Suprapubic skin (tissue), 4 donors: ENCODE data around the gene LPIN1. TPM values are rescaled to one million over a fixed set of nuclear protein-coding genes. Genes with fewer than 3 reads are reported as not detected.

Experiments used
- DNase-seq, 2 donors: peaks; one replicate each; pipeline ENCODE4 v3.0.0-alpha.2; 2019; ENCODE audit warnings: low spot score in 2 of 2
- H3K27ac ChIP-seq: fragments of 200-600 bp; sonication (generic); one replicate; pipeline ENCODE4 v1.5.1; 2019
- H3K27me3 ChIP-seq: fragments of 200-600 bp; sonication (generic); one replicate; pipeline ENCODE4 v1.5.1; 2019
- H3K36me3 ChIP-seq: fragments of 200-600 bp; sonication (generic); one replicate; pipeline ENCODE4 v1.5.1; 2019
- H3K4me1 ChIP-seq: fragments of 200-600 bp; sonication (generic); one replicate; pipeline ENCODE4 v1.5.1; 2019
- H3K4me3 ChIP-seq: fragments of 200-600 bp; sonication (generic); one replicate; pipeline ENCODE4 v1.5.1; 2019; ENCODE audit warnings: mild to moderate bottlenecking
- H3K9me3 ChIP-seq: fragments of 200-600 bp; sonication (generic); one replicate; pipeline ENCODE4 v1.5.1; 2019
- EP300 ChIP-seq: sonication (generic); formaldehyde crosslinking; IDR thresholded peaks from one replicate; pipeline ENCODE4 v1.6.1; 2017; ENCODE audit warnings: antibody characterized with exemption
- POLR2A ChIP-seq, 2 donors: fragments of 450-650 bp; IDR thresholded peaks; one replicate each; pipeline ENCODE4 v1.6.1; 2017; ENCODE audit warnings: antibody characterized with exemption in 2 of 2, mild to moderate bottlenecking in 2 of 2, moderate library complexity in 2 of 2
- POLR2AphosphoS5 ChIP-seq, 3 donors: sonication (generic); formaldehyde crosslinking; IDR thresholded peaks; one replicate each; pipeline ENCODE4 v1.6.1; 2017; ENCODE audit warnings: antibody characterized with exemption in 3 of 3
- WGBS: methylation state at CpG from one replicate; pipeline ENCODE4 v1.1.5; 2018; 5-methylcytosine and 5-hydroxymethylcytosine counted together
- total RNA-seq, 4 donors: library from RNA; depleted of rRNA; stranded (reverse); fragments of >200 nt; gene quantifications; one replicate each; pipeline ENCODE4 v1.1.0, GENCODE V29; 2016
- TF ChIP-seq, protein P1 (sequence below), 2 donors: fragments of 200-600 bp in 1 of 2; fragments of 450-650 bp in 1 of 2; sonication (generic) in 1 of 2; IDR thresholded peaks; one replicate each; pipeline ENCODE4 v1.5.1; 2016 to 2019; ENCODE audit warnings: antibody characterized with exemption in 2 of 2, mild to moderate bottlenecking in 1 of 2, moderate library complexity in 1 of 2

The LPIN1 gene
- total RNA-seq, 4 donors from 2014 or later: 25.9 to 71.9 (median 52.5) TPM

GRCh38 chr2:11871421-11871820 is 125.0 kb downstream of the LPIN1 start:
- no peaks in the 10 kb centered on the region for H3K36me3 ChIP-seq
- peaks cover 11% of the 10 kb centered on the region for H3K4me1 ChIP-seq
- H3K4me3 ChIP-seq: no peak overlapping the region
- TF ChIP-seq, protein P1, sequence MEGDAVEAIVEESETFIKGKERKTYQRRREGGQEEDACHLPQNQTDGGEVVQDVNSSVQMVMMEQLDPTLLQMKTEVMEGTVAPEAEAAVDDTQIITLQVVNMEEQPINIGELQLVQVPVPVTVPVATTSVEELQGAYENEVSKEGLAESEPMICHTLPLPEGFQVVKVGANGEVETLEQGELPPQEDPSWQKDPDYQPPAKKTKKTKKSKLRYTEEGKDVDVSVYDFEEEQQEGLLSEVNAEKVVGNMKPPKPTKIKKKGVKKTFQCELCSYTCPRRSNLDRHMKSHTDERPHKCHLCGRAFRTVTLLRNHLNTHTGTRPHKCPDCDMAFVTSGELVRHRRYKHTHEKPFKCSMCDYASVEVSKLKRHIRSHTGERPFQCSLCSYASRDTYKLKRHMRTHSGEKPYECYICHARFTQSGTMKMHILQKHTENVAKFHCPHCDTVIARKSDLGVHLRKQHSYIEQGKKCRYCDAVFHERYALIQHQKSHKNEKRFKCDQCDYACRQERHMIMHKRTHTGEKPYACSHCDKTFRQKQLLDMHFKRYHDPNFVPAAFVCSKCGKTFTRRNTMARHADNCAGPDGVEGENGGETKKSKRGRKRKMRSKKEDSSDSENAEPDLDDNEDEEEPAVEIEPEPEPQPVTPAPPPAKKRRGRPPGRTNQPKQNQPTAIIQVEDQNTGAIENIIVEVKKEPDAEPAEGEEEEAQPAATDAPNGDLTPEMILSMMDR (IDR thresholded peaks at IDR 0.05): no peak
- no peak for TF ChIP-seq EP300
- no peak overlapping the region for H3K27ac ChIP-seq
- no peaks in the 10 kb centered on the region for H3K9me3 ChIP-seq
- 88% methylated on average over 4 of the region's 4 CpGs for WGBS
- no peak for DNase-seq
- no peaks in the 10 kb centered on the region for H3K27me3 ChIP-seq

DNA sequence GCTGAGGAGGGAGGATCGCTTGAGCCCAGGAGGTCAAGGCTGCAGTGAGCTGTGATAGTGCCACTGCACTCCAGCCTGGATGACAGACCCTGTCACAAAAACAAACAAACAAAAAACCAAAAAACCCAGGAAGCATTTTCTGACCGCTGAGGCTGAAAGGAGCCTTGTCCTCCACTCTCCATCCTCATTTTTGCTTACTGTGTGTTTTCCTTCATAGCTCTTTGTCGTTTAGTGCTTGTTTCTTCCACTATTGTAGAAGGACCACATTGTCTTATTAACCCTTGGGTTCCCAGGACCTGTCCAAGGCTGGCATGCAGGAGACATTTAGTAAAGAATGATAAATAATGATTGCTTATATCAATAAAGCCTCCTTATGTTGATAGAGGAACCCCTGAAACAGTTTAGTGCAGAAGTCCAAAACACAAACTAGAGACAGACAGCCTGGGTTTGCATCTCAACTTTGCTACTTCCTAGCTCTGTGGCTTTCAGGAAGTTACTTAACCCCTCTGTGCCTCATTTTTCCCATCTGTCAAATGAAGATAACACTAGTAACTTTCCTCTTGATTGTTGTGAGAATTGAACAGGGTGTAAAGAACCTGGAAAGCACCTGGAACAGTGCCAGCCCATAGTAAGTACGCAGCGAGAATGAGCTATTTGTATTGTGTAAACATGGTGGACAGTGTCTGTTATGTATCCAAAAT is 126.0 kb downstream of the LPIN1 start:
- Histone ChIP-seq H3K27me3 (no peaks in the 10 kb centered on the region), H3K27ac (no peak overlapping the region), H3K4me1 (peaks cover 11% of the 10 kb centered on the region), H3K36me3 (no peaks in the 10 kb centered on the region), H3K9me3 (no peaks in the 10 kb centered on the region), H3K4me3 (no peak overlapping the region)
- TF ChIP-seq EP300 (no peak), POLR2AphosphoS5 (IDR thresholded peaks at IDR 0.05) (no peak), POLR2A (IDR thresholded peaks at IDR 0.05) (no peak)
- TF ChIP-seq, protein P1 (IDR thresholded peaks at IDR 0.05): no peak
- no peak for DNase-seq
- 53% methylated on average over 5 of the region's 5 CpGs for WGBS

GRCh38 chr2:11872948-11873269 is 126.5 kb downstream of the LPIN1 start:
- Histone ChIP-seq H3K4me3 (no peak overlapping the region), H3K36me3 (no peaks in the 10 kb centered on the region), H3K27ac (no peak overlapping the region), H3K4me1 (peaks cover 11% of the 10 kb centered on the region), H3K9me3 (no peaks in the 10 kb centered on the region), H3K27me3 (no peaks in the 10 kb centered on the region)
- TF ChIP-seq POLR2A (IDR thresholded peaks at IDR 0.05) (no peak), EP300 (no peak), POLR2AphosphoS5 (IDR thresholded peaks at IDR 0.05) (no peak)
- TF ChIP-seq, protein P1 (IDR thresholded peaks at IDR 0.05): no peak
- 92% methylated on average over 2 of the region's 2 CpGs for WGBS
- no peak for DNase-seq

DNA sequence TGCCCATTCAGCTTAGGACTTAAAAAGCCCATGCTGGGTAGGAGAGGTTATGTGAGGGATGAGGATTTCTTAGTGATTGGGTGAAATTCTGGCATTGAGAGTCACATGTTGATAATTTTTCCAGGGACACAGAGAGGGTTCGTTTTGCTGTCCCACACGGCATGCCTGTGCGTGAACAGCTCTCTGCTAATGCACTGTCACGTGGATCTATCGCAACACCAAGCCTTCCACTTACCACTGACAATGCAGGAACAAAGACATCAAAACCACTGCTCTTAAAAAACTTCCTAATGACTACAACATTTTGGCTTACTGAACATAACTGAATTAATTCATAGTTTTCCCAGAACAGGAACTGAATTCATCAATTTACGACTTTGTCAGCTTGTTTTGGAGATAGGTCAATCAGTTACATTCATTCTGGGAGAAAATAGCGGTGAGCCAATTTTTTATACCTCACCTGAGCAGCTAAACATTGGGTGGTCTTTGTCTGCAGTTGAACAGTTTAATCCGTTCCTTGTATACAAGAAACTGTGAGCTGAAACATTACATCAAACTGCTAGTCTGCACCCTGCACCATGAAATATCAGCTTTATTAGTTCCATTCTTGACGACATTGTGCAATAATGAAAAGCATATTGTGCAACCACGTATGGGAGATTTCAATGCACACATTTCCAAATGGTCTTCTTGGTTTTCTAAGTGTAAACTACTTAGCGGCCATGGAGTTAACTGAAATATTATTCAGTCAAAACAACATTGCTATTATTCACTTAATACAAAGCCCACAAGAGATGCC is 127.1 kb downstream of the LPIN1 start:
- H3K36me3 ChIP-seq: no peaks in the 10 kb centered on the region
- H3K9me3 ChIP-seq: no peaks in the 10 kb centered on the region
- H3K4me1 ChIP-seq: peaks cover 11% of the 10 kb centered on the region
- no peaks in the 10 kb centered on the region for H3K27me3 ChIP-seq
- H3K27ac ChIP-seq: no peak overlapping the region
- TF ChIP-seq EP300: no peak
- DNase-seq: no peak
- 55% methylated on average over 11 of the region's 11 CpGs for WGBS
- H3K4me3 ChIP-seq: no peak overlapping the region

DNA sequence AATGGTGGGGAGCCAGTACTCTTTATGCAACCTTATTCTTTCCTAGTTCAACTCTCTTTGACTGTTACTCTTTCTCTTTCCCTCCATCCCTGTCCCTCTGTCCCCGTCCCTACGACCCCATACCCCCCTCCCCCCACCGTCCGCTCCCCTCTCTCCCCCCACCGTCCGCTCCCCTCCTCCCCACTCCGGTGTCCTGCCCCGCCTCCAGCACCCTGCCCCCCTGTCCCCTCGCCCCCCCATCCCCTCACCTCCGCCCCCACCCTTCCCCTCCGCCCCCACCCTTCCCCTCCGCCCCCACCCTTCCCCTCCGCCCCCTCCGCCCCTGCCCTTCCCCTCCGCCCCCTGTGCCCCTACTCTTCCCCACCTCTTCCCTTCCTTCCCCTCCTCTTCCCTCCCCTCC is 128.4 kb downstream of the LPIN1 start:
- Histone ChIP-seq H3K4me1 (peaks cover 11% of the 10 kb centered on the region), H3K4me3 (no peak overlapping the region), H3K36me3 (no peaks in the 10 kb centered on the region), H3K9me3 (no peaks in the 10 kb centered on the region), H3K27me3 (no peaks in the 10 kb centered on the region), H3K27ac (no peak overlapping the region)
- 96% methylated on average over 11 of the region's 15 CpGs for WGBS
- DNase-seq: no peak
- TF ChIP-seq POLR2A (IDR thresholded peaks at IDR 0.05) (no peak), POLR2AphosphoS5 (IDR thresholded peaks at IDR 0.05) (no peak), EP300 (no peak)
- TF ChIP-seq, protein P1 (IDR thresholded peaks at IDR 0.05): no peak
